ENCODE results near the gene LY6G5C.

LY6G5C gene

GRCh38 chr6:31680226-31681134 lies at the start of gene LY6G5C:
Gene LY6G5C (minus strand): TSS chr6:31681067. CDS start chr6:31680373, 694 bp downstream.
- peak; percentile 94 for DNase-seq (ENCODE audit: low read depth)

GRCh38 chr6:31729979-31730630 lies 49.2 kb upstream of the LY6G5C start:
- DNase-seq (ENCODE audit: low read depth), result peak; percentile 89

GRCh38 chr6:31729515-31729978 lies 48.7 kb upstream of the LY6G5C start:
- DNase-seq (ENCODE audit: low read depth), result peak; percentile 90

- DNase-seq (ENCODE audit: low read depth), result no peak
These were observed 48.1 kb upstream of the LY6G5C start, which contains the start of gene DDAH2 for GRCh38 chr6:31728767-31729514. Gene DDAH2 (minus strand): TSS chr6:31729299. CDS start chr6:31729161, 138 bp downstream.

DNA sequence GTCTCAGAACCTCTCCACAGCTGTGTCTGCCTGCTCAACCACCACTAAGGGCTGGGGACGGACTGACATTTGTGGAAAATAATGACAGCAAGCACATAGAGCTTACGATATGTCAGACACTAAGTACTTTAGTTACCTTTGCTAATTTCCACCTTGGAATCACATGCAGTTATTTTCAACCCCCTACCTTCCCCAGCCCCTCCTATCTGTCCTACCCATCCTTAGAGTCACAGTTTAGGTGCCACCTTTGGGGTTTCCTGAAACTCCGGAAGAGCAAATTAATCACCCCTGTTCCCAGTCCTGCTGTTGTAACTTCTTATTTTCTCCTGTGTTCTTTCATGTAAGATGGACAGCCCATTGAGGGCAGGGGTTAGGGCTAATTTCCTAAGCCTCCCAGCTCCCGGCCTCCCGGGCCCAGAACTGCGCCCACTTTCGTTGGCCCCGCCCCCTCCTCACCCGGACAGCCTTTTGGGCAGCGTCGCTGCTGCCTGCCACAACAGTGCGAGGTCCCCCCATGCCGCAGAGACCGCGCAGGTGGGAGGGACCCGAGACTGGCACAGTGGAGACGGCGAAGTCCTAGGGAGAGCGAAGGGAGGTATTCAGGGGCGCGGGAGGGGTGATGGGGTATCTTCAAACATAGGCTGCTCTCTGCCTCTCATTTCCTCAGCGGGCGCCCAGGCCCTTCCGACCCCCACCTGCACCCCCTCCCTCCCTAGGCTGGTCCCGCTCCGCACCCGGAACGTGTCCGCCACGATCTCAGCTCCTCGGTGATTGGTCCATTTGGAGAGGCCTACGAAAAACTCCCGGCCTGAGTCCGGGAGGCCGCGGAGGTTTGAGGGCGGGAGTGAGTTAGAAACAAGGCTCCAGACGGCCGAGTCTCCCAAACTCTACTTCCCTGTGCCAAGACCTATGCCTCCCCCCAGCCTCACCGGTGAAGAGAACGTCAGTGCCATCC lies 47.1 kb upstream of the LY6G5C start:
- DNase-seq (ENCODE audit: low read depth), result no peak

DNA sequence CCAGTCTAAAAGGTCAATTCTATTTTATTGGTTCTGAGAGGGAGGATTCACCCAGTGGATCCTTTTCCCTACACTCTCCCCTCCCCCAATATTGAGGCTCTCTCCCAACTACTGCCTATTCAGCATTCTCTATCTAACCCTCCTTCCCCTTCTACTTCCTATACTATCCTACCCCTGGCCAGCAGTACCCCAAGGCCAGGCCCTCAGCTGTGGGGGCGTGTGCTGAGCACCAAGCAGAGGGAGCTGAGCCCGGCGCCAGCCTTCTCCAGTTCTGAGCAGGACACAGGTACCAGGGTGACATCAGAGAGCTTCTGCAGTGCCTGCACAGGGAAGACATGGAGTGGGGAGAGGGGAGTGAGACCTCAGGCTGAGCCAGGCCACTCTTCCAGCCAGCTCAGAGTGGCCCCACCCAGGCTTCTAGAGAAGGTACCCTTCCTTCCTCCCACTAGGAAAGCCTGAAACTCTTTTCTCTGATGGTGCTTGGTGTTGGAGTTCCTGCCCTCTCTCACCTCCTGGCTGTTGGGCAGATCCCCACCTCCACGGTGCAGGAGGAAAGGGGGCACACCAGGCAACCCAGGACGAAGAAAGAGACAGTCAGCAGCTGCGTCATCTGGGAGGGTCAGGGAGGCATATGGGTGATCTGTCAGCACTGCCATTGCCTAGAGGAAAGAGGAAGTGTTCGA lies 46.3 kb upstream of the LY6G5C start:
- DNase-seq (ENCODE audit: low read depth), result no peak

- DNase-seq (ENCODE audit: low read depth), result peak; percentile 40
These were observed 44.9 kb upstream of the LY6G5C start for GRCh38 chr6:31725502-31726350.

GRCh38 chr6:31723980-31724691 lies 43.3 kb upstream of the LY6G5C start:
- DNase-seq (ENCODE audit: low read depth), result no peak

GRCh38 chr6:31723245-31723979 lies 42.5 kb upstream of the LY6G5C start, which contains the start of gene MPIG6B:
Gene MPIG6B (plus strand): TSS chr6:31723373. CDS start chr6:31723384, 11 bp downstream.
- DNase-seq (ENCODE audit: low read depth), result no peak

- no peak for DNase-seq (ENCODE audit: low read depth)
These were observed 41.3 kb upstream of the LY6G5C start for GRCh38 chr6:31722173-31722572.

DNA sequence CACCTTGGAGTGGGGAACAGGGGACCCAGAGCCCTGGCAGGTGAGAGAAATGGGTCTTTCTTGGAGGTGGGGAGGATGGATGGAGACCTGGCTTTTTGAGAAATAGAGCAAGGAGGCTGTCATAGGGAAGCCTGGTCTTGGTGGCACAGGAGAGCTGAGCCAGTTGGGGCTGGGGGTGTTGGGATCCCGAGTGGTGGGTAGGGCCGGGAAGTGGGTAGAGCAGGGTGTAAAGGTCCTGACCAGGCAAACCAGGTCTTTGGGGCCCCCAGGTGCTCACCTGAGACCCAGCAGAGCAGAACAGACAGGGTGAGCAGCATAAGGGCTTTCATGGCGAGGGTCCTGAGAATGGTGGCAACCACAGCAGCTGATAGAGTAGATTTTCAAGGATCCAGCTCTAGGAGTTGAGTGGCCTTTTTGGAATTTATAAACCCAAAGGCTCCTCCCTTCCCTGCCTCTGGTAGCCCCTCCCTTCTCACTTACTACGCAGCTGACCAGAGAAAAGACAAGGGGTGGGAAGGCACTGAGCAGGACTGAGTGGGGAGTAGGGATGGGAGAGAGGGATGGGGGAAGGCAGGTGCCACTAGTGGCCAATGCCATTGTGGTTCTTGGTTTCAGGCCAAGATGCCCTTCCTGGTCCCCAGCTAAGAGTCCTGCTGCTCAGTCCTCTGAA lies 40.6 kb upstream of the LY6G5C start, which contains the start of gene LY6G6C:
Gene LY6G6C (minus strand): TSS at position 396 of the 670 bp plus-strand sequence. CDS start 67 bp downstream, at position 329.
- no peak for DNase-seq (ENCODE audit: low read depth)

- no peak for DNase-seq (ENCODE audit: low read depth)
These were observed 39.4 kb upstream of the LY6G5C start for GRCh38 chr6:31720196-31720770.

DNA sequence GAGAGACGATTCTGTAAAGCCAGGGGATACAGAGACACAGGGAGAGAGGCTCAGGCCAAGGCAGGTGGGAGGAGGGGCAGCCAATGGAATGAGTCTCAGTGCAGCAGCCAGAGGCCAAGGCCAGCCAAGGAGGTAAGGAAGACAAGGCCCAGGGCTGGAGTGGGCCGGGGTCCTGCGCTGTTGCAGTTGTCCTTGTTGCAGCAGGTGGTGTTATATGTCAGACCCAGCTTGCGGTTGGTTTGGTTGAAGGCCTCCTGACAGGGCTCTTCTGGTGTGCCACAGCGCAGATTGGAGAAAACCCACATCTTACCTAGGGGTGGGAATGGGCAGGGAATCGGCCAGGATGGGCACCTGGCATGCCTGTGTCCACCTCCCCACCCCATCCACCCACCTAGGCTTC lies 38.1 kb upstream of the LY6G5C start:
- no peak for DNase-seq (ENCODE audit: low read depth)

DNA sequence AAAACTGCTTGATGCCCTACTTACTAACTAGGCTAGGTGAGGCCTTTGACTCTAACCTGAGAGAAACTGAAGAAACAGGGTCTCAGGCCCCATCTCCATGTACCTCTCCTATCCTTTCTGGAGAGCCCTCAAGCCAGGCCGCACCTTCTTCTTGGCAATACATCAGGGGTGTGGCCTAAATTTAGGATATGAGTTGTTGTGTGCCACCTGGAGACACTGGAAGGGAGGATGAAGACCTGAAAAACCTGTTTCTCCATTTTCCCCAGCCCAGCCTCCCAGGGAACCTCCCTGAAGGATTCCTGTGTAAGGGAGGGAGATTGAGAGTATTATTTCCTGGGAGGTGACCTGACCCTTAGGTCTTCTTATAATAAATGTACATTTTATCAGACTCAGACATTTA lies 37.4 kb upstream of the LY6G5C start:
- DNase-seq (ENCODE audit: low read depth), result no peak

GRCh38 chr6:31717499-31718222 lies 36.8 kb upstream of the LY6G5C start:
- no peak for DNase-seq (ENCODE audit: low read depth)
